Measurements from ENCODE around the gene SELENON.

GRCh38 chr1:25803368-25803767, 3.4 kb downstream of the SELENON start:
- no peak for TF ChIP-seq EZH2 (IDR thresholded peaks at IDR 0.05; ENCODE audit: low read length, unreplicated experiment)
- TF ChIP-seq, protein P1, sequence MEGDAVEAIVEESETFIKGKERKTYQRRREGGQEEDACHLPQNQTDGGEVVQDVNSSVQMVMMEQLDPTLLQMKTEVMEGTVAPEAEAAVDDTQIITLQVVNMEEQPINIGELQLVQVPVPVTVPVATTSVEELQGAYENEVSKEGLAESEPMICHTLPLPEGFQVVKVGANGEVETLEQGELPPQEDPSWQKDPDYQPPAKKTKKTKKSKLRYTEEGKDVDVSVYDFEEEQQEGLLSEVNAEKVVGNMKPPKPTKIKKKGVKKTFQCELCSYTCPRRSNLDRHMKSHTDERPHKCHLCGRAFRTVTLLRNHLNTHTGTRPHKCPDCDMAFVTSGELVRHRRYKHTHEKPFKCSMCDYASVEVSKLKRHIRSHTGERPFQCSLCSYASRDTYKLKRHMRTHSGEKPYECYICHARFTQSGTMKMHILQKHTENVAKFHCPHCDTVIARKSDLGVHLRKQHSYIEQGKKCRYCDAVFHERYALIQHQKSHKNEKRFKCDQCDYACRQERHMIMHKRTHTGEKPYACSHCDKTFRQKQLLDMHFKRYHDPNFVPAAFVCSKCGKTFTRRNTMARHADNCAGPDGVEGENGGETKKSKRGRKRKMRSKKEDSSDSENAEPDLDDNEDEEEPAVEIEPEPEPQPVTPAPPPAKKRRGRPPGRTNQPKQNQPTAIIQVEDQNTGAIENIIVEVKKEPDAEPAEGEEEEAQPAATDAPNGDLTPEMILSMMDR (conservative IDR thresholded peaks at IDR 0.05; ENCODE audit: low read depth, low read length), result no peak

Measured in PC-3 (cell line).